ENCODE data around the gene C2orf76.

GRCh38 chr2:119283873-119284331 lies 82.7 kb downstream of the C2orf76 start:
- TF ChIP-seq, protein P1, sequence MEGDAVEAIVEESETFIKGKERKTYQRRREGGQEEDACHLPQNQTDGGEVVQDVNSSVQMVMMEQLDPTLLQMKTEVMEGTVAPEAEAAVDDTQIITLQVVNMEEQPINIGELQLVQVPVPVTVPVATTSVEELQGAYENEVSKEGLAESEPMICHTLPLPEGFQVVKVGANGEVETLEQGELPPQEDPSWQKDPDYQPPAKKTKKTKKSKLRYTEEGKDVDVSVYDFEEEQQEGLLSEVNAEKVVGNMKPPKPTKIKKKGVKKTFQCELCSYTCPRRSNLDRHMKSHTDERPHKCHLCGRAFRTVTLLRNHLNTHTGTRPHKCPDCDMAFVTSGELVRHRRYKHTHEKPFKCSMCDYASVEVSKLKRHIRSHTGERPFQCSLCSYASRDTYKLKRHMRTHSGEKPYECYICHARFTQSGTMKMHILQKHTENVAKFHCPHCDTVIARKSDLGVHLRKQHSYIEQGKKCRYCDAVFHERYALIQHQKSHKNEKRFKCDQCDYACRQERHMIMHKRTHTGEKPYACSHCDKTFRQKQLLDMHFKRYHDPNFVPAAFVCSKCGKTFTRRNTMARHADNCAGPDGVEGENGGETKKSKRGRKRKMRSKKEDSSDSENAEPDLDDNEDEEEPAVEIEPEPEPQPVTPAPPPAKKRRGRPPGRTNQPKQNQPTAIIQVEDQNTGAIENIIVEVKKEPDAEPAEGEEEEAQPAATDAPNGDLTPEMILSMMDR (IDR thresholded peaks at IDR 0.05), result no peak
- TF ChIP-seq POLR2AphosphoS5 (IDR thresholded peaks at IDR 0.05; ENCODE audit: low read depth, low read length) (no peak), EP300 (IDR thresholded peaks at IDR 0.05; ENCODE audit: borderline replicate concordance in 1 of 2, low read depth in 1 of 2, low read length in 1 of 2) (no peak), ELF1 (IDR thresholded peaks at IDR 0.05) (no peak)
